ENCODE data around the gene TOB2. TPM values are rescaled to one million over a fixed set of nuclear protein-coding genes. Genes with fewer than 3 reads are reported as not detected.

Gene TOB2
- total and polyA plus RNA-seq, 9 of the 15 experiments (the other 6 are each of a cell fraction or from before 2014, with no cell fraction given): 3.3 to 20.5 (median 7.3) TPM

GRCh38 chr22:41405588-41405987 lies 41.0 kb downstream of the TOB2 start:
- H3K36me3 ChIP-seq (ENCODE audit: control insufficient read depth, insufficient read depth, low read length): no peaks in the 10 kb centered on the region
- in situ Hi-C loops (cut with MboI) (no loop called here), intact Hi-C loops (cut with micrococcal nuclease) (loop anchor here (2.0 kb wide), 1 partner anchor 121 kb away; no protein-coding TSS in a partner anchor)
- CTCF ChIA-PET (ENCODE audit: low intra/inter-chr PET ratio): no interaction called here
- DNase-seq (ENCODE audit: extremely low read depth in 1 of 4, low spot score in 3 of 4) (no peak), ATAC-seq (no peak), FAIRE-seq (no peak)
- H3K27me3 ChIP-seq (ENCODE audit: control insufficient read depth in 2 of 2, insufficient read depth in 2 of 2, low read length in 2 of 2): no peaks in the 10 kb centered on the region
- no peaks in the 10 kb centered on the region for H3K79me2 ChIP-seq (ENCODE audit: control insufficient read depth, insufficient read depth, low read length)
- H3K9me3 ChIP-seq (replicated peaks; ENCODE audit: control insufficient read depth, insufficient read depth, low read depth, low read length): no peaks in the 10 kb centered on the region
- TF ChIP-seq PHTF2 (CRISPR knock-in tag; IDR thresholded peaks at IDR 0.05): no peak
- TF ChIP-seq ELF1 (tag; IDR thresholded peaks at IDR 0.05): no peak
- TF ChIP-seq ZNF655 (CRISPR knock-in tag; IDR thresholded peaks at IDR 0.05): no peak
- TF ChIP-seq ZBTB49 (CRISPR knock-in tag; IDR thresholded peaks at IDR 0.05; ENCODE audit: borderline replicate concordance): no peak
- TF ChIP-seq MIER1 (IDR thresholded peaks at IDR 0.05; ENCODE audit: low read depth): no peak
- TF ChIP-seq CTBP1 (IDR thresholded peaks at IDR 0.05; ENCODE audit: borderline replicate concordance): no peak
- no peak for TF ChIP-seq ETS2 (tag; IDR thresholded peaks at IDR 0.05; ENCODE audit: borderline replicate concordance, poor library complexity, severe bottlenecking)
- no peak for TF ChIP-seq SUPT5H (IDR thresholded peaks at IDR 0.05)
- no peak overlapping the region for H3K27ac ChIP-seq (ENCODE audit: extremely low read depth, low read depth, low read length)
- BruUV-seq (replicated peaks): no TSS peak
- no peak overlapping the region for H3K9ac ChIP-seq (ENCODE audit: insufficient read depth in 1 of 2, low read depth in 2 of 2, low read length in 2 of 2)
- peaks cover 0 to 7% of the 10 kb centered on the region in 2 experiments; a peak in 3 of 5 replicates for H3K4me1 ChIP-seq (replicated peaks in 1 of 2; ENCODE audit: control insufficient read depth in 2 of 2, insufficient read depth in 2 of 2, low read length in 2 of 2)
- whole genome bisulfite sequencing (ENCODE audit: insufficient coverage, low coverage, missing lambda C conversion rate): 55% methylated on average over 5 of the region's 8 CpGs
- H2AFZ ChIP-seq (ENCODE audit: low read depth, low read length): no peak overlapping the region
- no peak overlapping the region for H3K4me2 ChIP-seq (ENCODE audit: insufficient read depth, low read length)
- H3K9me1 ChIP-seq (ENCODE audit: control insufficient read depth, insufficient read depth, low read length): no peaks in the 10 kb centered on the region
- H4K20me1 ChIP-seq (replicated peaks; ENCODE audit: control insufficient read depth, insufficient read depth, low read length): no peaks in the 10 kb centered on the region
- no peak overlapping the region for H3K4me3 ChIP-seq
- POLR2A ChIA-PET: no interaction called here

Measured in K562 (cell line).